ENCODE results near the gene RGS5.

DNA sequence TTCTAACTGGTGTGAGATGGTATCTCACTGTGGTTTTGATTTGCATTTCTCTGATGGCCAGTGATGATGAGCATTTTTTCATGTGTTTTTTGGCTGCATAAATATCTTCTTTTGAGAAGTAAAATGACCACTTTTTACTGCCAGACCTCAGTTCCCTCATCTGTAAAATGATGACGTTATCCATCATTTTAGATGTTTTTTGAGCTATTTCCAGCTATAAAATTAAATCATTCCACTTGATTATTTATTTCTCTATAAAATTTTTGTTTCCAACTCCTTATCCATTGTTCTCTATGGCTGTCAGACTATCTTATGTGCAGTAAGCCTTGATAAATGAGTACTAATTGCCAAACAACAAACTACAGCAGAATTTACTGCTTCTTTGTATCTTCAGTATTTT lies 33.2 kb downstream of the RGS5 start:
- TF ChIP-seq JUNB (IDR thresholded peaks at IDR 0.05; ENCODE audit: unreplicated experiment) (no peak), EZH2 (IDR thresholded peaks at IDR 0.05; ENCODE audit: low read depth, unreplicated experiment) (no peak), CREB1 (CRISPR knock-in tag; IDR thresholded peaks at IDR 0.05; ENCODE audit: low read depth) (no peak), POLR2AphosphoS5 (IDR thresholded peaks at IDR 0.05; ENCODE audit: low read depth) (no peak), ZNF114 (CRISPR knock-in tag; IDR thresholded peaks at IDR 0.05) (no peak), STAT1 (IDR thresholded peaks at IDR 0.05; ENCODE audit: unreplicated experiment) (no peak), EZH2phosphoT487 (IDR thresholded peaks at IDR 0.05; ENCODE audit: unreplicated experiment) (no peak)
- TF ChIP-seq, protein P1, sequence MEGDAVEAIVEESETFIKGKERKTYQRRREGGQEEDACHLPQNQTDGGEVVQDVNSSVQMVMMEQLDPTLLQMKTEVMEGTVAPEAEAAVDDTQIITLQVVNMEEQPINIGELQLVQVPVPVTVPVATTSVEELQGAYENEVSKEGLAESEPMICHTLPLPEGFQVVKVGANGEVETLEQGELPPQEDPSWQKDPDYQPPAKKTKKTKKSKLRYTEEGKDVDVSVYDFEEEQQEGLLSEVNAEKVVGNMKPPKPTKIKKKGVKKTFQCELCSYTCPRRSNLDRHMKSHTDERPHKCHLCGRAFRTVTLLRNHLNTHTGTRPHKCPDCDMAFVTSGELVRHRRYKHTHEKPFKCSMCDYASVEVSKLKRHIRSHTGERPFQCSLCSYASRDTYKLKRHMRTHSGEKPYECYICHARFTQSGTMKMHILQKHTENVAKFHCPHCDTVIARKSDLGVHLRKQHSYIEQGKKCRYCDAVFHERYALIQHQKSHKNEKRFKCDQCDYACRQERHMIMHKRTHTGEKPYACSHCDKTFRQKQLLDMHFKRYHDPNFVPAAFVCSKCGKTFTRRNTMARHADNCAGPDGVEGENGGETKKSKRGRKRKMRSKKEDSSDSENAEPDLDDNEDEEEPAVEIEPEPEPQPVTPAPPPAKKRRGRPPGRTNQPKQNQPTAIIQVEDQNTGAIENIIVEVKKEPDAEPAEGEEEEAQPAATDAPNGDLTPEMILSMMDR (conservative IDR thresholded peaks at IDR 0.05; ENCODE audit: low read depth in 2 of 2): no peak
- TF ChIP-seq, protein P2, sequence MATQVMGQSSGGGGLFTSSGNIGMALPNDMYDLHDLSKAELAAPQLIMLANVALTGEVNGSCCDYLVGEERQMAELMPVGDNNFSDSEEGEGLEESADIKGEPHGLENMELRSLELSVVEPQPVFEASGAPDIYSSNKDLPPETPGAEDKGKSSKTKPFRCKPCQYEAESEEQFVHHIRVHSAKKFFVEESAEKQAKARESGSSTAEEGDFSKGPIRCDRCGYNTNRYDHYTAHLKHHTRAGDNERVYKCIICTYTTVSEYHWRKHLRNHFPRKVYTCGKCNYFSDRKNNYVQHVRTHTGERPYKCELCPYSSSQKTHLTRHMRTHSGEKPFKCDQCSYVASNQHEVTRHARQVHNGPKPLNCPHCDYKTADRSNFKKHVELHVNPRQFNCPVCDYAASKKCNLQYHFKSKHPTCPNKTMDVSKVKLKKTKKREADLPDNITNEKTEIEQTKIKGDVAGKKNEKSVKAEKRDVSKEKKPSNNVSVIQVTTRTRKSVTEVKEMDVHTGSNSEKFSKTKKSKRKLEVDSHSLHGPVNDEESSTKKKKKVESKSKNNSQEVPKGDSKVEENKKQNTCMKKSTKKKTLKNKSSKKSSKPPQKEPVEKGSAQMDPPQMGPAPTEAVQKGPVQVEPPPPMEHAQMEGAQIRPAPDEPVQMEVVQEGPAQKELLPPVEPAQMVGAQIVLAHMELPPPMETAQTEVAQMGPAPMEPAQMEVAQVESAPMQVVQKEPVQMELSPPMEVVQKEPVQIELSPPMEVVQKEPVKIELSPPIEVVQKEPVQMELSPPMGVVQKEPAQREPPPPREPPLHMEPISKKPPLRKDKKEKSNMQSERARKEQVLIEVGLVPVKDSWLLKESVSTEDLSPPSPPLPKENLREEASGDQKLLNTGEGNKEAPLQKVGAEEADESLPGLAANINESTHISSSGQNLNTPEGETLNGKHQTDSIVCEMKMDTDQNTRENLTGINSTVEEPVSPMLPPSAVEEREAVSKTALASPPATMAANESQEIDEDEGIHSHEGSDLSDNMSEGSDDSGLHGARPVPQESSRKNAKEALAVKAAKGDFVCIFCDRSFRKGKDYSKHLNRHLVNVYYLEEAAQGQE (IDR thresholded peaks at IDR 0.05; ENCODE audit: unreplicated experiment): no peak
- TF ChIP-seq, protein P3, sequence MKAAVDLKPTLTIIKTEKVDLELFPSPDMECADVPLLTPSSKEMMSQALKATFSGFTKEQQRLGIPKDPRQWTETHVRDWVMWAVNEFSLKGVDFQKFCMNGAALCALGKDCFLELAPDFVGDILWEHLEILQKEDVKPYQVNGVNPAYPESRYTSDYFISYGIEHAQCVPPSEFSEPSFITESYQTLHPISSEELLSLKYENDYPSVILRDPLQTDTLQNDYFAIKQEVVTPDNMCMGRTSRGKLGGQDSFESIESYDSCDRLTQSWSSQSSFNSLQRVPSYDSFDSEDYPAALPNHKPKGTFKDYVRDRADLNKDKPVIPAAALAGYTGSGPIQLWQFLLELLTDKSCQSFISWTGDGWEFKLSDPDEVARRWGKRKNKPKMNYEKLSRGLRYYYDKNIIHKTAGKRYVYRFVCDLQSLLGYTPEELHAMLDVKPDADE (IDR thresholded peaks at IDR 0.05): no peak
- TF ChIP-seq, protein P4, sequence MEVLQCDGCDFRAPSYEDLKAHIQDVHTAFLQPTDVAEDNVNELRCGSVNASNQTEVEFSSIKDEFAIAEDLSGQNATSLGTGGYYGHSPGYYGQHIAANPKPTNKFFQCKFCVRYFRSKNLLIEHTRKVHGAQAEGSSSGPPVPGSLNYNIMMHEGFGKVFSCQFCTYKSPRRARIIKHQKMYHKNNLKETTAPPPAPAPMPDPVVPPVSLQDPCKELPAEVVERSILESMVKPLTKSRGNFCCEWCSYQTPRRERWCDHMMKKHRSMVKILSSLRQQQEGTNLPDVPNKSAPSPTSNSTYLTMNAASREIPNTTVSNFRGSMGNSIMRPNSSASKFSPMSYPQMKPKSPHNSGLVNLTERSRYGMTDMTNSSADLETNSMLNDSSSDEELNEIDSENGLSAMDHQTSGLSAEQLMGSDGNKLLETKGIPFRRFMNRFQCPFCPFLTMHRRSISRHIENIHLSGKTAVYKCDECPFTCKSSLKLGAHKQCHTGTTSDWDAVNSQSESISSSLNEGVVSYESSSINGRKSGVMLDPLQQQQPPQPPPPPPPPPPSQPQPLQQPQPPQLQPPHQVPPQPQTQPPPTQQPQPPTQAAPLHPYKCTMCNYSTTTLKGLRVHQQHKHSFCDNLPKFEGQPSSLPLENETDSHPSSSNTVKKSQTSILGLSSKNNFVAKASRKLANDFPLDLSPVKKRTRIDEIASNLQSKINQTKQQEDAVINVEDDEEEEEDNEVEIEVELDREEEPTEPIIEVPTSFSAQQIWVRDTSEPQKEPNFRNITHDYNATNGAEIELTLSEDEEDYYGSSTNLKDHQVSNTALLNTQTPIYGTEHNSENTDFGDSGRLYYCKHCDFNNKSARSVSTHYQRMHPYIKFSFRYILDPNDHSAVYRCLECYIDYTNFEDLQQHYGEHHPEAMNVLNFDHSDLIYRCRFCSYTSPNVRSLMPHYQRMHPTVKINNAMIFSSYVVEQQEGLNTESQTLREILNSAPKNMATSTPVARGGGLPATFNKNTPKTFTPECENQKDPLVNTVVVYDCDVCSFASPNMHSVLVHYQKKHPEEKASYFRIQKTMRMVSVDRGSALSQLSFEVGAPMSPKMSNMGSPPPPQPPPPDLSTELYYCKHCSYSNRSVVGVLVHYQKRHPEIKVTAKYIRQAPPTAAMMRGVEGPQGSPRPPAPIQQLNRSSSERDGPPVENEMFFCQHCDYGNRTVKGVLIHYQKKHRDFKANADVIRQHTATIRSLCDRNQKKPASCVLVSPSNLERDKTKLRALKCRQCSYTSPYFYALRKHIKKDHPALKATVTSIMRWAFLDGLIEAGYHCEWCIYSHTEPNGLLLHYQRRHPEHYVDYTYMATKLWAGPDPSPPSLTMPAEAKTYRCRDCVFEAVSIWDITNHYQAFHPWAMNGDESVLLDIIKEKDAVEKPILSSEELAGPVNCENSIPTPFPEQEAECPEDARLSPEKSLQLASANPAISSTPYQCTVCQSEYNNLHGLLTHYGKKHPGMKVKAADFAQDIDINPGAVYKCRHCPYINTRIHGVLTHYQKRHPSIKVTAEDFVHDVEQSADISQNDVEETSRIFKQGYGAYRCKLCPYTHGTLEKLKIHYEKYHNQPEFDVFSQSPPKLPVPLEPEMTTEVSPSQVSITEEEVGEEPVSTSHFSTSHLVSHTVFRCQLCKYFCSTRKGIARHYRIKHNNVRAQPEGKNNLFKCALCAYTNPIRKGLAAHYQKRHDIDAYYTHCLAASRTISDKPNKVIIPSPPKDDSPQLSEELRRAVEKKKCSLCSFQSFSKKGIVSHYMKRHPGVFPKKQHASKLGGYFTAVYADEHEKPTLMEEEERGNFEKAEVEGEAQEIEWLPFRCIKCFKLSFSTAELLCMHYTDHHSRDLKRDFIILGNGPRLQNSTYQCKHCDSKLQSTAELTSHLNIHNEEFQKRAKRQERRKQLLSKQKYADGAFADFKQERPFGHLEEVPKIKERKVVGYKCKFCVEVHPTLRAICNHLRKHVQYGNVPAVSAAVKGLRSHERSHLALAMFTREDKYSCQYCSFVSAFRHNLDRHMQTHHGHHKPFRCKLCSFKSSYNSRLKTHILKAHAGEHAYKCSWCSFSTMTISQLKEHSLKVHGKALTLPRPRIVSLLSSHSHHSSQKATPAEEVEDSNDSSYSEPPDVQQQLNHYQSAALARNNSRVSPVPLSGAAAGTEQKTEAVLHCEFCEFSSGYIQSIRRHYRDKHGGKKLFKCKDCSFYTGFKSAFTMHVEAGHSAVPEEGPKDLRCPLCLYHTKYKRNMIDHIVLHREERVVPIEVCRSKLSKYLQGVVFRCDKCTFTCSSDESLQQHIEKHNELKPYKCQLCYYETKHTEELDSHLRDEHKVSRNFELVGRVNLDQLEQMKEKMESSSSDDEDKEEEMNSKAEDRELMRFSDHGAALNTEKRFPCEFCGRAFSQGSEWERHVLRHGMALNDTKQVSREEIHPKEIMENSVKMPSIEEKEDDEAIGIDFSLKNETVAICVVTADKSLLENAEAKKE (CRISPR knock-in tag; IDR thresholded peaks at IDR 0.05): no peak
